ENCODE measurements around the gene TUBGCP2. TPM values are rescaled to one million over a fixed set of nuclear protein-coding genes. Genes with fewer than 3 reads are reported as not detected.

Gene TUBGCP2
- total and polyA plus RNA-seq, 2 of the 13 experiments (the other 11 are each of a cell fraction or from before 2014, with no cell fraction given) = 21.3 to 34.5 TPM

GRCh38 chr10:133308421-133309099, at the start of gene TUBGCP2, which contains the start of gene ZNF511 (continued):
- TF ChIP-seq TERF1 (CRISPR knock-in tag; IDR thresholded peaks at IDR 0.05) (no peak), EEA1 (CRISPR knock-in tag; IDR thresholded peaks at IDR 0.05; ENCODE audit: borderline replicate concordance) (no peak; the same call in 1 of the 2 replicates), SP2 (CRISPR knock-in tag; IDR thresholded peaks at IDR 0.05) (0 out of 2 replicates have a peak, but pooled peaks have one; percentile 39), ZNF768 (CRISPR knock-in tag; IDR thresholded peaks at IDR 0.05) (no peak), ZNF329 (CRISPR knock-in tag; IDR thresholded peaks at IDR 0.05; ENCODE audit: low read depth) (peak; percentile 78; the same call in 1 of the 2 replicates), FOSL2 (CRISPR knock-in tag; IDR thresholded peaks at IDR 0.05) (no peak), NR0B2 (CRISPR knock-in tag; IDR thresholded peaks at IDR 0.05) (no peak), NCOA2 (CRISPR knock-in tag; IDR thresholded peaks at IDR 0.05) (no peak), ZNF552 (CRISPR knock-in tag; IDR thresholded peaks at IDR 0.05; ENCODE audit: borderline replicate concordance) (no peak), U2AF1 (optimal IDR thresholded peaks at IDR 0.05; ENCODE audit: low read depth, low read length) (no peak), ZMYM4 (CRISPR knock-in tag; IDR thresholded peaks at IDR 0.05) (peak; percentile 64), NONO (IDR thresholded peaks at IDR 0.05) (no peak), NONO (CRISPR knock-in tag; conservative IDR thresholded peaks at IDR 0.05) (peak; percentile 48; the same call in 1 of the 2 replicates), CREB1 (IDR thresholded peaks at IDR 0.05) (peak; percentile 99), CREB1 (CRISPR knock-in tag; IDR thresholded peaks at IDR 0.05) (no peak), ZNF720 (CRISPR knock-in tag; IDR thresholded peaks at IDR 0.05) (no peak), ZNF501 (CRISPR knock-in tag; IDR thresholded peaks at IDR 0.05) (no peak), HOXA3 (CRISPR knock-in tag; IDR thresholded peaks at IDR 0.05) (peak; percentile 72; the same call in 1 of the 2 replicates), NKX3-1 (CRISPR knock-in tag; IDR thresholded peaks at IDR 0.05) (no peak), ZNF589 (CRISPR knock-in tag; conservative IDR thresholded peaks at IDR 0.05) (no peak), TBX3 (IDR thresholded peaks at IDR 0.05; ENCODE audit: borderline replicate concordance) (no peak), ATF7-NPFF (CRISPR knock-in tag; IDR thresholded peaks at IDR 0.05; ENCODE audit: low read depth) (no peak; the same call in 1 of the 2 replicates), CENPT (CRISPR knock-in tag; IDR thresholded peaks at IDR 0.05; ENCODE audit: low read depth) (no peak), ZBTB1 (CRISPR knock-in tag; IDR thresholded peaks at IDR 0.05; ENCODE audit: borderline replicate concordance) (no peak), ZKSCAN8 (CRISPR knock-in tag; IDR thresholded peaks at IDR 0.05; ENCODE audit: borderline replicate concordance) (no peak), ZNF629 (CRISPR knock-in tag; conservative IDR thresholded peaks at IDR 0.05) (no peak), CSRNP2 (CRISPR knock-in tag; conservative IDR thresholded peaks at IDR 0.05; ENCODE audit: low read depth) (no peak), HNF4G (IDR thresholded peaks at IDR 0.05; ENCODE audit: borderline replicate concordance, low read depth, low read length) (no peak), HNF4G (CRISPR knock-in tag; IDR thresholded peaks at IDR 0.05; ENCODE audit: borderline replicate concordance, low read depth) (no peak)
- TF ChIP-seq, protein P1, sequence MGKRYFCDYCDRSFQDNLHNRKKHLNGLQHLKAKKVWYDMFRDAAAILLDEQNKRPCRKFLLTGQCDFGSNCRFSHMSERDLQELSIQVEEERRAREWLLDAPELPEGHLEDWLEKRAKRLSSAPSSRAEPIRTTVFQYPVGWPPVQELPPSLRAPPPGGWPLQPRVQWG (CRISPR knock-in tag; IDR thresholded peaks at IDR 0.05; ENCODE audit: borderline replicate concordance, low read depth) = no peak
